Erythroblast (primary cell): ENCODE results near the gene INPP1.

Source experiments
- GATA1 ChIP-seq: IDR thresholded peaks from 2 replicates; pipeline ENCODE4 v1.6.1; 2011; ENCODE audit warnings: low read depth, mild to moderate bottlenecking, control low read depth, low read length, moderate library complexity
- POLR2A ChIP-seq: IDR thresholded peaks from 2 replicates; pipeline ENCODE4 v1.6.1; 2011; ENCODE audit warnings: mild to moderate bottlenecking, low read length

GRCh38 chr2:190367091-190367490 is 23.7 kb downstream of the INPP1 start:
- TF ChIP-seq POLR2A = no peak
- TF ChIP-seq GATA1 = no peak
